SK-N-SH treated with all-trans-retinoic acid at 6 μM for 48 hours (cell line): ENCODE data around the gene TSC22D1.
A peak's percentile ranks its signal among the peaks of the same experiment; 100 is the strongest.

ENCODE experiments used
- ATAC-seq: fragments of 200-7000 bp; cut with Tn5 transposase; 3 replicates; pipeline ENCODE4 v1.9.1; 2020; ENCODE audit warnings: mild to moderate bottlenecking, moderate library complexity
- ARNTL ChIP-seq: fragments of 450-650 bp; formaldehyde crosslinking; IDR thresholded peaks from 2 replicates; pipeline ENCODE4 v1.5.0; 2020; ENCODE audit warnings: low read depth, mild to moderate bottlenecking, moderate library complexity, borderline replicate concordance
- BACH2 ChIP-seq: fragments of 250-450 bp; sonication (Bioruptor Pico); IDR thresholded peaks from 2 replicates; pipeline ENCODE4 v1.9.0; 2021; ENCODE audit warnings: mild to moderate bottlenecking, borderline replicate concordance
- CSDC2 ChIP-seq: fragments of 250-450 bp; sonication (Bioruptor Pico); IDR thresholded peaks from 2 replicates; pipeline ENCODE4 v1.5.0; 2020; ENCODE audit warnings: mild to moderate bottlenecking, moderate library complexity
- GLIS3 ChIP-seq: fragments of 250-450 bp; sonication (Bioruptor Pico); IDR thresholded peaks from 2 replicates; pipeline ENCODE4 v1.5.0; 2020; ENCODE audit warnings: mild to moderate bottlenecking, moderate library complexity
- ISL1 ChIP-seq: fragments of 250-450 bp; sonication (Bioruptor Pico); IDR thresholded peaks from 2 replicates; pipeline ENCODE4 v2.1.2; 2022; ENCODE audit warnings: mild to moderate bottlenecking, moderate library complexity
- OSR1 ChIP-seq: fragments of 250-450 bp; sonication (Bioruptor Pico); IDR thresholded peaks from 2 replicates; pipeline ENCODE4 v1.8.0; 2022; ENCODE audit warnings: moderate library complexity, mild to moderate bottlenecking, inconsistent platforms
- PPARA ChIP-seq: fragments of 250-450 bp; sonication (Bioruptor Pico); IDR thresholded peaks from 2 replicates; pipeline ENCODE4 v1.5.0; 2020; ENCODE audit warnings: mild to moderate bottlenecking, borderline replicate concordance
- RARB ChIP-seq: fragments of 250-450 bp; sonication (Bioruptor Pico); IDR thresholded peaks from 2 replicates; pipeline ENCODE4 v1.8.0; 2021; ENCODE audit warnings: mild to moderate bottlenecking, moderate library complexity
- SNAI2 ChIP-seq: fragments of 250-450 bp; sonication (Bioruptor Pico); IDR thresholded peaks from 2 replicates; pipeline ENCODE4 v1.5.0; 2020; ENCODE audit warnings: mild to moderate bottlenecking, moderate library complexity
- TCF4 ChIP-seq: fragments of 250-450 bp; sonication (Bioruptor Pico); IDR thresholded peaks from 2 replicates; pipeline ENCODE4 v1.8.0; 2021; ENCODE audit warnings: mild to moderate bottlenecking, moderate library complexity, borderline replicate concordance
- TOX ChIP-seq: fragments of 250-450 bp; sonication (Bioruptor Pico); IDR thresholded peaks from 2 replicates; pipeline ENCODE4 v1.8.0; 2021; ENCODE audit warnings: mild to moderate bottlenecking, moderate library complexity, borderline replicate concordance
- ZC3H10 ChIP-seq: fragments of 250-450 bp; sonication (Bioruptor Pico); IDR thresholded peaks from 2 replicates; pipeline ENCODE4 v1.5.1; 2021; ENCODE audit warnings: mild to moderate bottlenecking, moderate library complexity
- ZFP3 ChIP-seq: fragments of 250-450 bp; sonication (Bioruptor Pico); IDR thresholded peaks from 2 replicates; pipeline ENCODE4 v1.5.0; 2020; ENCODE audit warnings: mild to moderate bottlenecking, moderate library complexity
- ZFP30 ChIP-seq: fragments of 450-650 bp; formaldehyde crosslinking; IDR thresholded peaks from 2 replicates; pipeline ENCODE4 v1.5.0; 2022; ENCODE audit warnings: mild to moderate bottlenecking, moderate library complexity
- ZNF565 ChIP-seq: fragments of 450-650 bp; formaldehyde crosslinking; conservative IDR thresholded peaks from 2 replicates; pipeline ENCODE4 v1.5.0; 2020; ENCODE audit warnings: low read depth, mild to moderate bottlenecking, moderate library complexity
- TF ChIP-seq, protein P1 (sequence below): fragments of 250-450 bp; sonication (Bioruptor Pico); IDR thresholded peaks from 2 replicates; pipeline ENCODE4 v1.5.0; 2020; ENCODE audit warnings: mild to moderate bottlenecking, moderate library complexity
- TF ChIP-seq, protein P2 (sequence below): fragments of 250-450 bp; sonication (Bioruptor Pico); IDR thresholded peaks from 2 replicates; pipeline ENCODE4 v1.5.1; 2020; ENCODE audit warnings: low read depth, mild to moderate bottlenecking, moderate library complexity
- TF ChIP-seq, protein P3 (sequence below): fragments of 250-450 bp; sonication (Bioruptor Pico); IDR thresholded peaks from 2 replicates; pipeline ENCODE4 v1.8.0; 2021; ENCODE audit warnings: low read depth, mild to moderate bottlenecking, moderate library complexity, borderline replicate concordance
- TF ChIP-seq, protein P4 (sequence below): fragments of 250-450 bp; sonication (Bioruptor Pico); IDR thresholded peaks from 2 replicates; pipeline ENCODE4 v1.5.1; 2021; ENCODE audit warnings: mild to moderate bottlenecking, moderate library complexity
- TF ChIP-seq, protein P5 (sequence below): fragments of 250-450 bp; sonication (Bioruptor Pico); IDR thresholded peaks from 2 replicates; pipeline ENCODE4 v1.8.0; 2020; ENCODE audit warnings: mild to moderate bottlenecking, moderate library complexity, borderline replicate concordance

Gene TSC22D1

DNA sequence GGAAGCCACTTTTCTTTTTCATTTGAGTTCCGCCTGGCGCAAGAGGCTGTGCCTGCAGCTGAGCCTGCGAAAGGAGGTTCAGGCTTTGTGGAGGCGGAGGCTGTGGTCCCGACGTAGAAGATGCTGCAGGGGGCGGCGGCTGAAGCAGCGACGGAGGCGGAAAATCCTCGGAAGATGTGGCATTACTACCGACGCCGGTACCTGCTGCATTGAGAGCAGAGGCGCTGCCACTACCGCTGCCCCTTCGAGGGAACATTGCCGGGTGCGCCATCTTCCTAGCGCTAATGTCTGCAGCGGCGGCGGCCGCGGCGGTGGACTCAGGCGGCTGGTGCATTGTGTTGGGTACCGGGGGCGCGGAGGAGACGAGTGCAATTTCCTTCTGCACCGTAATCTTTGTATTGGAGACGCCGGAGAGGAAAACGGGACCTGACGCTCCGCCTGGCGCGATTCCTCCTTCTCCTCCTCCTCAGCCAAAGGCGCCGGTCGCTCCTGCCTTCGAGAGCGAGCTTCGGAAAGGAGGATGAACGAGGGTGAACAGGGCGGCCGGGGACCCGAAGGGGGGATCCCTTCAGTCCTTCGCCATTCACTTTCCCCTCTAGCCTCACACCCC lies at the start of gene TSC22D1:
TSS of gene TSC22D1 (minus strand) at position 590 of the 610 bp plus-strand sequence. CDS start at position 334, 256 bp downstream.
- TF ChIP-seq, protein P1, sequence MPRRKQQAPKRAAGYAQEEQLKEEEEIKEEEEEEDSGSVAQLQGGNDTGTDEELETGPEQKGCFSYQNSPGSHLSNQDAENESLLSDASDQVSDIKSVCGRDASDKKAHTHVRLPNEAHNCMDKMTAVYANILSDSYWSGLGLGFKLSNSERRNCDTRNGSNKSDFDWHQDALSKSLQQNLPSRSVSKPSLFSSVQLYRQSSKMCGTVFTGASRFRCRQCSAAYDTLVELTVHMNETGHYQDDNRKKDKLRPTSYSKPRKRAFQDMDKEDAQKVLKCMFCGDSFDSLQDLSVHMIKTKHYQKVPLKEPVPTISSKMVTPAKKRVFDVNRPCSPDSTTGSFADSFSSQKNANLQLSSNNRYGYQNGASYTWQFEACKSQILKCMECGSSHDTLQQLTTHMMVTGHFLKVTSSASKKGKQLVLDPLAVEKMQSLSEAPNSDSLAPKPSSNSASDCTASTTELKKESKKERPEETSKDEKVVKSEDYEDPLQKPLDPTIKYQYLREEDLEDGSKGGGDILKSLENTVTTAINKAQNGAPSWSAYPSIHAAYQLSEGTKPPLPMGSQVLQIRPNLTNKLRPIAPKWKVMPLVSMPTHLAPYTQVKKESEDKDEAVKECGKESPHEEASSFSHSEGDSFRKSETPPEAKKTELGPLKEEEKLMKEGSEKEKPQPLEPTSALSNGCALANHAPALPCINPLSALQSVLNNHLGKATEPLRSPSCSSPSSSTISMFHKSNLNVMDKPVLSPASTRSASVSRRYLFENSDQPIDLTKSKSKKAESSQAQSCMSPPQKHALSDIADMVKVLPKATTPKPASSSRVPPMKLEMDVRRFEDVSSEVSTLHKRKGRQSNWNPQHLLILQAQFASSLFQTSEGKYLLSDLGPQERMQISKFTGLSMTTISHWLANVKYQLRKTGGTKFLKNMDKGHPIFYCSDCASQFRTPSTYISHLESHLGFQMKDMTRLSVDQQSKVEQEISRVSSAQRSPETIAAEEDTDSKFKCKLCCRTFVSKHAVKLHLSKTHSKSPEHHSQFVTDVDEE (CRISPR knock-in tag), result no peak
- TF ChIP-seq ZFP3 (CRISPR knock-in tag), result no peak
- no peak for TF ChIP-seq TOX (CRISPR knock-in tag)
- TF ChIP-seq ZFP30 (CRISPR knock-in tag), result no peak
- TF ChIP-seq ZNF565 (CRISPR knock-in tag), result no peak
- TF ChIP-seq, protein P2, sequence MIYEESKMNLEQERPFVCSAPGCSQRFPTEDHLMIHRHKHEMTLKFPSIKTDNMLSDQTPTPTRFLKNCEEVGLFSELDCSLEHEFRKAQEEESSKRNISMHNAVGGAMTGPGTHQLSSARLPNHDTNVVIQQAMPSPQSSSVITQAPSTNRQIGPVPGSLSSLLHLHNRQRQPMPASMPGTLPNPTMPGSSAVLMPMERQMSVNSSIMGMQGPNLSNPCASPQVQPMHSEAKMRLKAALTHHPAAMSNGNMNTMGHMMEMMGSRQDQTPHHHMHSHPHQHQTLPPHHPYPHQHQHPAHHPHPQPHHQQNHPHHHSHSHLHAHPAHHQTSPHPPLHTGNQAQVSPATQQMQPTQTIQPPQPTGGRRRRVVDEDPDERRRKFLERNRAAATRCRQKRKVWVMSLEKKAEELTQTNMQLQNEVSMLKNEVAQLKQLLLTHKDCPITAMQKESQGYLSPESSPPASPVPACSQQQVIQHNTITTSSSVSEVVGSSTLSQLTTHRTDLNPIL, result no peak
- no peak for TF ChIP-seq ZC3H10 (CRISPR knock-in tag)
- no peak for TF ChIP-seq ISL1 (CRISPR knock-in tag)
- TF ChIP-seq TCF4 (CRISPR knock-in tag), result no peak
- TF ChIP-seq BACH2 (CRISPR knock-in tag), result no peak
- TF ChIP-seq, protein P3, sequence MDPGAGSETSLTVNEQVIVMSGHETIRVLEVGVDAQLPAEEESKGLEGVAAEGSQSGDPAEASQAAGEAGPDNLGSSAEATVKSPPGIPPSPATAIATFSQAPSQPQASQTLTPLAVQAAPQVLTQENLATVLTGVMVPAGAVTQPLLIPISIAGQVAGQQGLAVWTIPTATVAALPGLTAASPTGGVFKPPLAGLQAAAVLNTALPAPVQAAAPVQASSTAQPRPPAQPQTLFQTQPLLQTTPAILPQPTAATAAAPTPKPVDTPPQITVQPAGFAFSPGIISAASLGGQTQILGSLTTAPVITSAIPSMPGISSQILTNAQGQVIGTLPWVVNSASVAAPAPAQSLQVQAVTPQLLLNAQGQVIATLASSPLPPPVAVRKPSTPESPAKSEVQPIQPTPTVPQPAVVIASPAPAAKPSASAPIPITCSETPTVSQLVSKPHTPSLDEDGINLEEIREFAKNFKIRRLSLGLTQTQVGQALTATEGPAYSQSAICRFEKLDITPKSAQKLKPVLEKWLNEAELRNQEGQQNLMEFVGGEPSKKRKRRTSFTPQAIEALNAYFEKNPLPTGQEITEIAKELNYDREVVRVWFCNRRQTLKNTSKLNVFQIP, result no peak
- ATAC-seq, result peak; percentile 15

DNA sequence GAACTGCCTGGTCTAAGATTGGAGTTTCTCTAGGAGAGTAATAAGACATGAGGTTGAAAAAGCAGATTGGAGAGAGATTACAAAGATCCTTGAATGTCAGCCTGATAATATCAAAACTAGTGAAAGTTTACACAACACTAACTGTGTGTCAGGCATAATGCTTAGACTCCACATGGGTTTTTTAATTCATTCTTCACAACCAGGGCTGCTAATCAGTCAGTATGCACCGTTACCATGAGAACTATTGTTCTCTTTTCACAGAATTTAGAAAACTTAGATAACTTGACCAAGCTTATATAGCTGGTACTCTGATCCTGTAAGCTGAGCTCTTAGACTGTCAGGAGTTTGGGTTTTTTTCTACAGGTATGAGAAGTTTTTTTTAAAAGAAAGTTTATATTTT lies 46.6 kb upstream of the TSC22D1 start:
- ATAC-seq, result no peak
- TF ChIP-seq ZFP3 (CRISPR knock-in tag) (no peak), PPARA (CRISPR knock-in tag) (no peak), TOX (CRISPR knock-in tag) (no peak), ZFP30 (CRISPR knock-in tag) (no peak), OSR1 (CRISPR knock-in tag) (no peak), ARNTL (CRISPR knock-in tag) (no peak), CSDC2 (no peak), GLIS3 (CRISPR knock-in tag) (no peak), ISL1 (CRISPR knock-in tag) (no peak), TCF4 (CRISPR knock-in tag) (no peak), RARB (CRISPR knock-in tag) (no peak), SNAI2 (CRISPR knock-in tag) (no peak)
- TF ChIP-seq, protein P3, result no peak
- TF ChIP-seq, protein P4, sequence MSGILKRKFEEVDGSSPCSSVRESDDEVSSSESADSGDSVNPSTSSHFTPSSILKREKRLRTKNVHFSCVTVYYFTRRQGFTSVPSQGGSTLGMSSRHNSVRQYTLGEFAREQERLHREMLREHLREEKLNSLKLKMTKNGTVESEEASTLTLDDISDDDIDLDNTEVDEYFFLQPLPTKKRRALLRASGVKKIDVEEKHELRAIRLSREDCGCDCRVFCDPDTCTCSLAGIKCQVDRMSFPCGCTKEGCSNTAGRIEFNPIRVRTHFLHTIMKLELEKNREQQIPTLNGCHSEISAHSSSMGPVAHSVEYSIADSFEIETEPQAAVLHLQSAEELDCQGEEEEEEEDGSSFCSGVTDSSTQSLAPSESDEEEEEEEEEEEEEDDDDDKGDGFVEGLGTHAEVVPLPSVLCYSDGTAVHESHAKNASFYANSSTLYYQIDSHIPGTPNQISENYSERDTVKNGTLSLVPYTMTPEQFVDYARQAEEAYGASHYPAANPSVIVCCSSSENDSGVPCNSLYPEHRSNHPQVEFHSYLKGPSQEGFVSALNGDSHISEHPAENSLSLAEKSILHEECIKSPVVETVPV (CRISPR knock-in tag), result no peak
- TF ChIP-seq, protein P1 (CRISPR knock-in tag), result no peak
- TF ChIP-seq, protein P5, sequence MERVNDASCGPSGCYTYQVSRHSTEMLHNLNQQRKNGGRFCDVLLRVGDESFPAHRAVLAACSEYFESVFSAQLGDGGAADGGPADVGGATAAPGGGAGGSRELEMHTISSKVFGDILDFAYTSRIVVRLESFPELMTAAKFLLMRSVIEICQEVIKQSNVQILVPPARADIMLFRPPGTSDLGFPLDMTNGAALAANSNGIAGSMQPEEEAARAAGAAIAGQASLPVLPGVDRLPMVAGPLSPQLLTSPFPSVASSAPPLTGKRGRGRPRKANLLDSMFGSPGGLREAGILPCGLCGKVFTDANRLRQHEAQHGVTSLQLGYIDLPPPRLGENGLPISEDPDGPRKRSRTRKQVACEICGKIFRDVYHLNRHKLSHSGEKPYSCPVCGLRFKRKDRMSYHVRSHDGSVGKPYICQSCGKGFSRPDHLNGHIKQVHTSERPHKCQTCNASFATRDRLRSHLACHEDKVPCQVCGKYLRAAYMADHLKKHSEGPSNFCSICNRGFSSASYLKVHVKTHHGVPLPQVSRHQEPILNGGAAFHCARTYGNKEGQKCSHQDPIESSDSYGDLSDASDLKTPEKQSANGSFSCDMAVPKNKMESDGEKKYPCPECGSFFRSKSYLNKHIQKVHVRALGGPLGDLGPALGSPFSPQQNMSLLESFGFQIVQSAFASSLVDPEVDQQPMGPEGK (CRISPR knock-in tag), result no peak
